Mesenchymal stem cell (in vitro differentiated cells and primary cell): ENCODE data around the gene CSNK1A1L.

Source experiments
- DNase-seq: peaks from one replicate; pipeline ENCODE4 v3.0.0-alpha.2; 2013
- H2AFZ ChIP-seq: one replicate; pipeline ENCODE4 v1.6.1; 2013; ENCODE audit warnings: low read depth, mild to moderate bottlenecking, control low read depth, inconsistent platforms, low read length, moderate library complexity
- H2AK5ac ChIP-seq: 2 replicates; pipeline ENCODE4 v1.6.1; 2013; ENCODE audit warnings: low read length, moderate library complexity, mild to moderate bottlenecking, inconsistent platforms; ENCODE audit not compliant: severe bottlenecking
- H2BK120ac ChIP-seq: one replicate; pipeline ENCODE4 v1.6.1; 2013; ENCODE audit warnings: low read depth, mild to moderate bottlenecking, inconsistent platforms, low read length, moderate library complexity
- H2BK12ac ChIP-seq, 2 experiments: one replicate each; pipeline ENCODE4 v1.6.1; 2013; ENCODE audit warnings: inconsistent platforms in 2 of 2, low read length in 2 of 2, mild to moderate bottlenecking in 2 of 2, moderate library complexity in 2 of 2, control low read depth in 1 of 2
- H2BK15ac ChIP-seq: one replicate; pipeline ENCODE4 v1.6.1; 2013; ENCODE audit warnings: mild to moderate bottlenecking, low read depth, inconsistent platforms; ENCODE audit not compliant: poor library complexity, severe bottlenecking
- H2BK5ac ChIP-seq: 2 replicates; pipeline ENCODE4 v1.6.1; 2013; ENCODE audit warnings: low read depth, mild to moderate bottlenecking, low read length, control low read depth, inconsistent platforms; ENCODE audit not compliant: poor library complexity, severe bottlenecking
- H3K14ac ChIP-seq, 2 experiments: one replicate each; pipeline ENCODE4 v1.6.1; 2013; ENCODE audit warnings: inconsistent platforms in 2 of 2, low read length in 2 of 2, control low read depth in 1 of 2, mild to moderate bottlenecking in 1 of 2, moderate library complexity in 1 of 2
- H3K18ac ChIP-seq, 2 experiments: one replicate each; pipeline ENCODE4 v1.6.1; 2013; ENCODE audit warnings: inconsistent platforms in 2 of 2, low read length in 2 of 2, control low read depth in 1 of 2, low read depth in 1 of 2, mild to moderate bottlenecking in 1 of 2
- H3K23ac ChIP-seq, 2 experiments: one replicate each; pipeline ENCODE4 v1.6.1; 2013; ENCODE audit warnings: inconsistent platforms in 2 of 2, low read length in 2 of 2, mild to moderate bottlenecking in 2 of 2, moderate library complexity in 2 of 2, control low read depth in 1 of 2
- H3K27ac ChIP-seq: 2 replicates; pipeline ENCODE4 v1.5.1; 2013; ENCODE audit warnings: mild to moderate bottlenecking, moderate library complexity, low read length, control low read depth, inconsistent platforms; ENCODE audit not compliant: poor library complexity, severe bottlenecking
- H3K27me3 ChIP-seq, 2 experiments: 2 replicates each; pipeline versions ENCODE4 v1.6.1 to v1.7.0; 2013; ENCODE audit warnings: low read length in 2 of 2, mild to moderate bottlenecking in 2 of 2, moderate library complexity in 2 of 2, control low read depth in 1 of 2, inconsistent platforms in 1 of 2; ENCODE audit not compliant: control insufficient read depth in 1 of 2, insufficient read depth in 1 of 2
- H3K36me3 ChIP-seq, 2 experiments: 2 replicates each; pipeline versions ENCODE4 v1.6.1 to v1.7.0; 2013; ENCODE audit warnings: low read length in 2 of 2, control low read depth in 1 of 2, inconsistent platforms in 1 of 2, low read depth in 1 of 2, mild to moderate bottlenecking in 1 of 2; ENCODE audit not compliant: insufficient read depth in 2 of 2, control insufficient read depth in 1 of 2
- H3K4ac ChIP-seq, 2 experiments: one replicate each; pipeline ENCODE4 v1.6.1; 2013; ENCODE audit warnings: inconsistent platforms in 2 of 2, low read length in 2 of 2, mild to moderate bottlenecking in 2 of 2, moderate library complexity in 2 of 2, control low read depth in 1 of 2, low read depth in 1 of 2
- H3K4me1 ChIP-seq: 2 replicates; pipeline ENCODE4 v1.6.1; 2013; ENCODE audit warnings: low read depth, low read length, control low read depth; ENCODE audit not compliant: control insufficient read depth, insufficient read depth
- H3K4me2 ChIP-seq: 2 replicates; pipeline ENCODE4 v1.6.1; 2013; ENCODE audit warnings: low read length, mild to moderate bottlenecking, inconsistent platforms; ENCODE audit not compliant: poor library complexity, severe bottlenecking
- H3K4me3 ChIP-seq, 2 experiments: 2 replicates each; pipeline versions ENCODE4 v1.5.1 to v1.7.0; 2013; ENCODE audit warnings: low read length in 2 of 2, mild to moderate bottlenecking in 2 of 2, control low read depth in 1 of 2, low read depth in 1 of 2; ENCODE audit not compliant: insufficient read depth in 1 of 2
- H3K79me1 ChIP-seq: replicated peaks from 2 replicates; pipeline ENCODE4 v1.6.1; 2013; ENCODE audit warnings: mild to moderate bottlenecking, control low read depth, low read length, inconsistent platforms; ENCODE audit not compliant: poor library complexity, severe bottlenecking
- H3K9ac ChIP-seq: 2 replicates; pipeline ENCODE4 v1.7.0; 2013; ENCODE audit warnings: mild to moderate bottlenecking, low read length, moderate library complexity
- H3K9me3 ChIP-seq: 2 replicates; pipeline ENCODE4 v1.7.0; 2013; ENCODE audit warnings: mild to moderate bottlenecking, low read length; ENCODE audit not compliant: control insufficient read depth
- H4K8ac ChIP-seq: one replicate; pipeline ENCODE4 v1.6.1; 2013; ENCODE audit warnings: inconsistent platforms, mild to moderate bottlenecking, low read length, moderate library complexity
- H4K91ac ChIP-seq: one replicate; pipeline ENCODE4 v1.6.1; 2013; ENCODE audit warnings: mild to moderate bottlenecking, low read length, inconsistent platforms
- WGBS: methylation state at CpG from one replicate; pipeline ENCODE4 v1.1.7; 2013; ENCODE audit warnings: mixed read lengths; 5-methylcytosine and 5-hydroxymethylcytosine counted together

The CSNK1A1L gene

DNA sequence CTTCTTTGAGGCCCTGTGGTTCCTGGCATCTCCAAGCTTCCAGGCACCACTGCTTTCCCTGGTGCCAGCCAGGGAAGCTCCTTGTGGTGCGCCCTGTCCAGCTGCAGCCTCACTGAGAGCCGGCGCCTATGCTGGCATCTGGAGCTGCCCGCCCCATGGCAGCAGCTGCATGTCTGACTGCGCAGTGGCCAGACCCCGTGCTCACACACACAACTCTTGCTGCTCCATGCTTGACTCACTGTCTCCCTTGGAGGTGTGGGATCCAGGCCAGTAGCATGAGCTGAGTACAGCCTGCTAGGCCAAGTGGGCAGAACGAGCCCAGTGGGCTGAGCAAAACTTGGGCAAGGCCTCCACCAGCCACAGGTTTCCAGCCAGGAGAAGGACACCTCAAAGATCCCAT is 34.5 kb downstream of the CSNK1A1L start:
- H2AK5ac ChIP-seq = no peak overlapping the region
- H3K4me2 ChIP-seq = no peak overlapping the region
- no peak overlapping the region for H2BK15ac ChIP-seq
- H3K18ac ChIP-seq = no peak overlapping the region
- H2AFZ ChIP-seq = no peak overlapping the region
- no peak overlapping the region for H4K8ac ChIP-seq
- no peaks in the 10 kb centered on the region for H3K36me3 ChIP-seq
- no peak overlapping the region for H3K27ac ChIP-seq
- H4K91ac ChIP-seq = no peak overlapping the region
- no peaks in the 10 kb centered on the region for H3K27me3 ChIP-seq
- 95% methylated on average over 7 of the region's 7 CpGs for WGBS
- no peak overlapping the region for H2BK12ac ChIP-seq
- H3K14ac ChIP-seq = no peak overlapping the region
- no peak overlapping the region for H3K4me3 ChIP-seq
- H3K23ac ChIP-seq = no peak overlapping the region
- DNase-seq = no peak
- no peak overlapping the region for H3K9ac ChIP-seq
- peaks cover 2% of the 10 kb centered on the region for H3K4me1 ChIP-seq
- no peaks in the 10 kb centered on the region for H3K79me1 ChIP-seq
- no peak overlapping the region for H3K4ac ChIP-seq
- H2BK120ac ChIP-seq = no peak overlapping the region
- H3K9me3 ChIP-seq = no peaks in the 10 kb centered on the region
- H2BK5ac ChIP-seq = no peak overlapping the region

DNA sequence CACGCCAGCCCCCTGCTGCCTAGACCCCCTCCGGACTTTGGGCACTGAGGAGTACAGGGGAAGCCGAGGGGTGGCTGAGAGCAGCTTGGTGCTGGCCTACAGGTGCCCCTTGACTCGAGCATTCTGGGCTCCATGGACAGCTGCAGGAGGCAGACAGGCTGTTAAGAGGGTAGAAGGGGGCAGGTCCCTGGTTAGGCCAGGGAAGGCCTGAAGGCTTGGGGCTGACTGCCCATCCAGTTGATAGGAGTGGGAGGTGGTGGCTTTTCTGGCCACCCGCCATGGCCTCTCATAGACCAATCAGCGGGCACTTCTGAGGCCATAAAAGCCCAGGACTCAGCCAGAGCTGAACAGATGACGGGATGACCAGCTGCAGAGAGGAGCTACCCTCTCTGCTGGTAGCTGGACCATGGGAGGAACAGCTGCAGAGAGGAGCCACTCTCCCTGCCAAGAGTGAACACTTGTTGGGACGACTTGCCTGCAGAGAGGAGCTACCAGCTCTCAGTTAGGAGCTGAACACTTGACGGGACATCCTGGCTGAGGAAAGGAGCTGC is 35.2 kb downstream of the CSNK1A1L start:
- H2AFZ ChIP-seq = no peak overlapping the region
- H3K4me3 ChIP-seq = no peak overlapping the region
- H3K23ac ChIP-seq = no peak overlapping the region
- H3K79me1 ChIP-seq = no peaks in the 10 kb centered on the region
- no peak overlapping the region for H2BK5ac ChIP-seq
- H3K4me1 ChIP-seq = peaks cover 2% of the 10 kb centered on the region
- no peak overlapping the region for H2AK5ac ChIP-seq
- H3K18ac ChIP-seq = no peak overlapping the region
- no peaks in the 10 kb centered on the region for H3K9me3 ChIP-seq
- H3K27ac ChIP-seq = no peak overlapping the region
- no peak overlapping the region for H3K4ac ChIP-seq
- WGBS = 82% methylated on average over 9 of the region's 9 CpGs
- no peak overlapping the region for H4K8ac ChIP-seq
- H2BK12ac ChIP-seq = no peak overlapping the region
- H3K9ac ChIP-seq = no peak overlapping the region
- H3K27me3 ChIP-seq = no peaks in the 10 kb centered on the region
- H3K36me3 ChIP-seq = no peaks in the 10 kb centered on the region
- no peak for DNase-seq
- no peak overlapping the region for H3K14ac ChIP-seq
- no peak overlapping the region for H3K4me2 ChIP-seq
- H2BK15ac ChIP-seq = no peak overlapping the region
- H4K91ac ChIP-seq = no peak overlapping the region
- no peak overlapping the region for H2BK120ac ChIP-seq

DNA sequence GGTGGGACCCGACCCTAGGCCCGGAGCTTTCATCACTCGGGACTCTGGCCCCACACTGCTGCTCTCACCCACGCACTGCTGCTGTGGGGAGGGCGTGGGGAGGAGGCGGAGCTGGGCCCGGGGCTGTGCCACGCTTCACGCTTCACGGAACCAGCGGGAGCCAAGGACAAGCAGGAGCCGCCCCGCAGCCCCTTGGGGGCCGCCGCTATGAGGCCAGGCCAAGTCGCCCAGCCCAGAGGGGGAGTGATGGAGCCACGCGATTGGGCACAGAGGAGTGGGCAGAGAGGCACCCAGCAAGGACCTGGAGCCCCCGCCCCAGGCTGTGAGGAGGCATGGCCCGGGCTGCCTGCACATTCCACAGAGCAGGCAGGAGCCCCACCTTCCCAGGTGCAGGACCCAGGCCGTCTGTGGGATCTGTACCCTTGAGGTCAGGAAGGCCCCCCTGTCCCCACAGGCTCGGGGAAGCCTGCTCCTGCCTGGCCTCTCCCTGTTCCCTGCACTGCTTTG is 35.8 kb downstream of the CSNK1A1L start:
- no peaks in the 10 kb centered on the region for H3K79me1 ChIP-seq
- no peak overlapping the region for H3K4ac ChIP-seq
- H3K4me1 ChIP-seq = peaks cover 2% of the 10 kb centered on the region
- H3K18ac ChIP-seq = peak overlapping the region in 1 of 2 experiments; percentile 43
- H3K27ac ChIP-seq = no peak overlapping the region
- no peak overlapping the region for H4K8ac ChIP-seq
- no peak overlapping the region for H2BK15ac ChIP-seq
- H3K27me3 ChIP-seq = no peaks in the 10 kb centered on the region
- 89% methylated on average over 22 of the region's 22 CpGs for WGBS
- no peak overlapping the region for H2BK12ac ChIP-seq
- no peak for DNase-seq
- H3K9me3 ChIP-seq = no peaks in the 10 kb centered on the region
- H3K9ac ChIP-seq = no peak overlapping the region
- no peak overlapping the region for H4K91ac ChIP-seq
- no peak overlapping the region for H2AFZ ChIP-seq
- no peak overlapping the region for H2BK120ac ChIP-seq
- H2BK5ac ChIP-seq = no peak overlapping the region
- no peaks in the 10 kb centered on the region for H3K36me3 ChIP-seq
- H3K4me3 ChIP-seq = peak overlapping the region in 1 of 2 experiments; percentile 20
- no peak overlapping the region for H3K4me2 ChIP-seq
- H3K23ac ChIP-seq = no peak overlapping the region
- H2AK5ac ChIP-seq = no peak overlapping the region
- peak overlapping the region in 1 of 2 experiments; percentile 36 for H3K14ac ChIP-seq

DNA sequence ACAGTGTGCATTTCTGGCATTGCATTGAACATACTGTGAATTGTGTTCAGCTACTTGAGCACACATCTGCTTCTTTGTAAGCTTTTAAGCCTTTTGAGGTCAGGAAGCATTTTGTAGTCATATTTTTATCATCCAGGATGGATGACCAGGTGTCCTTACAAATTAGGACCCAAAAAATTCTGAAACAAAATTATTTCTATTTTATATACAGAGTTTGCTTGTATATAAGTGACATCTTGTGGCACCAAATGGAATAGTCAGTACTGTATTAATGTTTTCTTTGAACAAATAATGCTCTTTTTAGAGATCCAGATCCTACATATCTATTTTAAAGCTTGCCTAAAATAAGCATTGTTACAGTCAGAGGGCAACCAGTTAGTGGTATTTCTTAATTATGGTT is 36.5 kb downstream of the CSNK1A1L start:
- H4K91ac ChIP-seq = no peak overlapping the region
- H3K4me2 ChIP-seq = no peak overlapping the region
- no peak overlapping the region for H3K18ac ChIP-seq
- H3K9ac ChIP-seq = no peak overlapping the region
- H2BK15ac ChIP-seq = no peak overlapping the region
- no peak overlapping the region for H2BK12ac ChIP-seq
- H3K4me3 ChIP-seq = no peak overlapping the region
- H3K4ac ChIP-seq = no peak overlapping the region
- H3K23ac ChIP-seq = no peak overlapping the region
- no peaks in the 10 kb centered on the region for H3K36me3 ChIP-seq
- peaks cover 2% of the 10 kb centered on the region for H3K4me1 ChIP-seq
- DNase-seq = peak; percentile 8
- H3K9me3 ChIP-seq = no peaks in the 10 kb centered on the region
- H2BK5ac ChIP-seq = no peak overlapping the region
- no peak overlapping the region for H2AFZ ChIP-seq
- no peaks in the 10 kb centered on the region for H3K27me3 ChIP-seq
- H3K79me1 ChIP-seq = no peaks in the 10 kb centered on the region
- no peak overlapping the region for H4K8ac ChIP-seq
- no peak overlapping the region for H2AK5ac ChIP-seq
- H3K27ac ChIP-seq = no peak overlapping the region
- no peak overlapping the region for H2BK120ac ChIP-seq
- H3K14ac ChIP-seq = no peak overlapping the region
